HG03045 (cell line): ENCODE measurements around the gene SLC16A10.
"Not testable (repeated sequence)": the region's sequence is repeated elsewhere in the genome, so short reads cannot be mapped to it uniquely, and the experiment has no call there.

Experiments
- ATAC-seq: cut with Tn5 transposase; IDR thresholded peaks from one replicate; pipeline ENCODE4 v1.9.1; 2021; ENCODE audit warnings: mild to moderate bottlenecking, moderate library complexity; ENCODE audit not compliant: unreplicated experiment

The SLC16A10 gene

DNA sequence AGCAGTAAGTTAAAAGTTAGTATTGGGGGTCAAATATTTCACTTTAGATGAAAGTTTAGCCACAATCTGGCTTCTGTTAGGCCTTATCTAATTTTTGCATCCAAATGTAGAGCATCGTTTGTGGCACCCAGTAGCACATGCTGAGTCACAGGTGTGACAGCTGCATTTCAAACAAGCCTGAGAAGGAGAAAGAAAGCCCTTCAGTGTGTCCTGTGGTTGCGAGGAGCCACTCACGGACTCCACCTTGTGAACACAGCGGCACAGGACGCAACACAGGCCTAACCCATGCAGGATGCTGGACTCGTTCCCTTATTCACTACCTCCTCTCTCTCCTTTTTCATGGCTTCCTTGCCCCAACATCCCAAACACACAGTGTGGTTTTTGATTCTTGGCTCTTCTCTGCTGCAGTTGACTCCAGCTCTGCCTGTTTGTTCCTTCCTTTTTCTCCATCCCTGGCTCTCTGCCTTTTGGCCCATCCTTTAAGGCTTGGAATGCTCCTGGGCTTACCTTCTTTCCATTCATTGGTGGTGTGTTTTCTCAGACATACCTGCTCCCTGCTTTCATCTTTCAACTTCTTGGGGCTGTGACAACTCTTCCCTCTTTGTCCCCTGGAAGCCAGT lies 124.2 kb downstream of the SLC16A10 start:
- no peak for ATAC-seq

DNA sequence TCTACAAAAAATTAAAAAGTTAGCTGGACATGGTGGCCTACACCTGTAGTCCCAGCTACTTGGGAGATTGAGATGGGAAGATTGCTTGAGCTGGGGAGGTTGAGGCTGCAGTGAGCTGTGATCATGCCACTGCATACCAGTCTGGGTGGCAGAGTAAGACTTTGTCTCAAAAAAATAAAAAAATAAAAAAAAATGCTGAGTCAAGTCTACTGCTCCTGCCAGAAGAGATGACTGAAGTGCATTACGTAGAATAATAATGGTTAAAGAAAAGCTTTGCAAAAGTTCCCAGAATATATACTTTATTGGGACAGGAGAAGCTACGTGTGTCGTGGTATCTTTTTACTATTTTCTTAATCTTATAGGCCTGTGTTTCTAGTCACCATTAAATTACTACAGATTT lies 125.3 kb downstream of the SLC16A10 start:
- ATAC-seq: no peak

DNA sequence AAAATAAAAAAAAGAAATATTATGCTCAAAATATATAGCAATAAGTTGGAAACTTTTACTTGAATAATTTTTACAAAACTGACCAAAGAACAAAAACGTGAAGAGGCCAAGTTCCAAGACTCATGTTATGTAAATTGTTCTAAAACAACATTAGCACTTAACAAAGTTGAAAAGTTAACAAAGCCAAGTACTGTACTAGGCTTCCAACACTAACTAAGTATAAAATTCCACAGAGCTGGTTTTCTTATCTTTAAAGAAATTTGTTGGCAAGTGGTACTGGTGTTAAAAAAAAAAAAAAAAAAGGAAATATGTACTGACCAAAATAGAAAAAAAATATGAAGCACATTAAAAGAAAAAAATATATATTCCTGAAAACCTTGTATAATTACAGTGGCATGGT lies 127.8 kb downstream of the SLC16A10 start:
- no peak for ATAC-seq

DNA sequence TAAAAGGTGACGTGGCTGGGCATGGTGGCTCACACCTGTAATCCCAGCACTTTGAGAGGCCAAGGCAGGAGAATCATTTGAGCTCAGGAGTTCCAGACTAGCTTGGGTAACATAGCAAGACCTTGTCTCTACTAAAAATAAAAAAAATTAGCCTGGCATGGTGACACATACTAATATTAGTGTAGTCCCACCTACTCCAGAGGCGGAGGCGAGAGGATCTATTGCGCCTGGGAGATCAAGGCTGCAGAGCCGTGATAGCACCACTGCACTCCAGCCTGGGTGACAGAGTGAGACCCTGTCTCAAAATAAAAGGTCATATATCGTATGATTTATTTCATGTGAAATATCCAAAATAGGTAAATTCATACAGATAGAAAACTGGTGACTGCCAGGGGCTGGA lies 132.5 kb downstream of the SLC16A10 start:
- ATAC-seq: no peak

DNA sequence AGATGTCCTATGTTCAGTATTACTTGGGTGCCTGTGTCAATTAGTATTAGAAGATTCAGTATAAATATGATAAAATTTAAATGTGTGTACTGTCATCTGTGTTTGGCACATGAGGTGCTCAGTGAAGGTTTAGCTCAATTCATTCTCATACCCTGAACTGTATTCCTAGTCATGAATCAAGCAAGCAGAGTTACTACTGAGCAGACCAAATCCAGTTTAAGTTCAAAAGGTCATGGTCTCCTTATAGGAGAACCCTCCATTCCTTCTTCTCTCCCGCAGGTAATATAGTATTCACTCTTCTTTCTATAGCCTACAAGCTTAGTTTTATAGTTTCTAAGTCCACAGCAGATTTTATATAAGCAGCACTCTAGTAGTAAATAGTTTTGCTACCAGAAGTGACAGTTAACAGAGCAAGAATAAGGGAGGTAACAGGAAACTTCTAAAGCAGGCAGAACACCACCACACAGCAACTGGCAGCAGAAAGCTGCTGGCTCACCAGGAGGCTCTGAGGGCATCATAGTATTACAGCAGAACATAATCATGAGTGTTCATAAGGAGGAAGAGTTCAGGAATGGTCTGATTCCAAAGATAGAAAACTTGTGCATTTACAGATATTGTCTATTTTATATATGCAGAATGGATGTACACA lies 133.2 kb downstream of the SLC16A10 start:
- no peak for ATAC-seq

DNA sequence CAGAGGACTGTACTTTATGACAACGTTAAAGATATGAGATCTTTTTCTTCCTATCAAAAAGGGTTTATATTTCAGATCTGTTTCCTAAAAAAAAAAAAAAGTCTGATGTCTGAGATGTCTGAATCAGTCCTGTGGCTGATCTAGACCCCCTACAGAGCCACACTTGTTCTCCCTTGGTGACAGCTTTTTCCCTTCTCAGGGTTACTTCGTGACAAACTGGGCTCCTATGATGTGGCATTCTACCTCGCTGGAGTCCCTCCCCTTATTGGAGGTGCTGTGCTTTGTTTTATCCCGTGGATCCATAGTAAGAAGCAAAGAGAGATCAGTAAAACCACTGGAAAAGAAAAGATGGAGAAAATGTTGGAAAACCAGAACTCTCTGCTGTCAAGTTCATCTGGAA lies 134.5 kb downstream of the SLC16A10 start:
- no peak for ATAC-seq

DNA sequence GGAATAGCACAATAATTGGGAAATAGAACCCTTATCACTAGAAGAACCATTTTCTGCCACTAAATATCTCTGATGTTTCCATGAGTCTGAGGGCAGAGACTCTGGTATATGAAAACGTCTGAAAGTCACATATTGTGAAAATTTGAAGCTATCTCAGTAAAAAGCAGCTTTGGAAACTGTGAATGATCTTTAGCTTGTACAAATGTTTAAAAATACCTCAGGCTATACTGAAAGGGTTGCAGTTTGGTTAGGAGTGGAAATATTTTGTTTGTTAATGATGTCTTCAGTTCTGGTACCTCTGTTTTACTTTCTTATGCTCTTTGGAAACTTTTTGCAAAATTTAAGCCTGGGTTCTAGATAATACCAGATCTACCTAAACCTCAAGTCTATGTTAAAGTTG lies 135.0 kb downstream of the SLC16A10 start:
- ATAC-seq: no peak

DNA sequence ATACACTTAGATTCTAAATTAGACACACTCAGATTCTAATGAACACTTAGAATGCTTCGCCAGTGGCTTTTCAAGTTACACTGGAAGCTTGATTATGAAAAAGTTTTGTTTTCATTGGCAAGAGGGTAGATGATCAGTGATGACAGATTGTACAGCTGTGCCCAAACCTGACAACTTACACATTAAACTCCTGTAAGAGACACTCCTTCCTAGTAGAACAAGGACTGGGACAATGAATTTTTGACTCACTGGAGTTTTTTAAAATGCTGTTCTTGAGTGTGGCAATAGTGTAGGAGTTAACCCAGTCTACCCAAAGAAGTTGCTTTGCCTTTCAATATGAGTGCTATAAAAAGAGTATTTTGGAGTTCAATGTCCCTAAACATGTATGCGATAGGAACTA lies 140.8 kb downstream of the SLC16A10 start:
- no peak for ATAC-seq

DNA sequence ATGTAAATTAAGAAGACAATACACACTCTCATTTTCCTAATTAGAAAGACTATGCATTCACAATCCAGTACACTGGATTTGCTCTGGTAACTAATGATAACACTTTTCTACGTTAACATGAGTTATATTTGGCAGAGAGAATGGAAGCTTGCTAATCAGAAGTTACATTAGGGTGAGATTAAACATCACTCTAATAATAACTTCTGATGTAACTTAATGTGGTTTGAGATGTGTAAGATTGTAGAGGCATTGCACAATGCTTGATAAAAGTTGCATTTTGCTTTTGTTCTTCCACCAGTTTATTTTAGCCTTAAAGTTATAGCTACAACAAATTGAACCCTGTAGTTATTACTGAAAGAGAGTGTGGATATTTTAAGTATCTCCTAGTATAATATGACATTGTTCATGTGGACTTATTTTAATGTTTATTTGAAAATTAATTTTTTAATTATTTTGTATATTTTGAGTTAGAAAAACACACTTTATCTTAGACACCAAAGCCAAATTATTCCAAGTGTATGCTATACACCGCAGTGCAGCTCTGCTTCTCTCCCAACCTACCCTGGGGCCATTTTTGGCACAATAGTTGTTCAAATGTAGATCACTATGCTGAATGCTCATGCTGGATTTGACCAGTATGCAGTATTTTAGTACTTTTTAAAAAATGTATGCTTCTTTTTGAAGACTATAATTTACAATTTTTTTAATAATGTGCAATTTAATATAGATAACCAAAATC lies 143.2 kb downstream of the SLC16A10 start:
- ATAC-seq: no peak

DNA sequence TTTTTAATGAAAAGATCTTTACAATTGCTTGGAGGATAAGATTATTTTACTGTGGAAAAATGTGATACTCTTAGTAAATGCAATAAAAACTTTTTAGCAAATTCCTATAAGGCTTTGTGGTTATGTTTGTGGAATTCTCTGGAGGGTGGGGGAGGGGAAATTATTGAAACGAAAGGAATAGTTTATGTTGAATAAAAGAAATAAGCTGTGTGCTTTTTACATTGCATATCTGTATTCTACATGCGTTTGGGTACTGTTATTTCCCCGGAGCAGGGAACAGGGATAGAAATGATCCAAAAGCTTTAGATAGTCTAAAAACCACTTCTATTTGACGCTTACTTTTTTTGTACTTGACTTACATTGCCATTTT lies 143.8 kb downstream of the SLC16A10 start:
- ATAC-seq: no peak

DNA sequence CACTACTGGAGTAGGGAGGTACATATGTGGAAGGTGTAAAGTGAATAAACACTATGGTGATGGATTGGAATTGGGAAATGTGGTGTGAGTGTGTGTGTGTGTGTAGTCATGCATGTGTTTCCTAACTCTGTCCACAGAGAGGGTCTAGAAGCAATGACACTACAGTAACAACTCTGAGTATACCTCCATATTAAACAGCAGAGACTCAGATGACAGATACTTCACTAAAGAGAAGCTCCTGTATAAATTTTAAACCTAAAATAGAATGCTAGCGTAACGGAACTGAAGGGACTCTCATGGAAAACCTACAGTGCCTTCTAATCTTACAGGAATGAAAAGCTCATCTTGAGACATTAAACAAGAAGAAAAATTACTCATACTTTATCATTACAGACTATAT lies 150.5 kb downstream of the SLC16A10 start:
- ATAC-seq: no peak

DNA sequence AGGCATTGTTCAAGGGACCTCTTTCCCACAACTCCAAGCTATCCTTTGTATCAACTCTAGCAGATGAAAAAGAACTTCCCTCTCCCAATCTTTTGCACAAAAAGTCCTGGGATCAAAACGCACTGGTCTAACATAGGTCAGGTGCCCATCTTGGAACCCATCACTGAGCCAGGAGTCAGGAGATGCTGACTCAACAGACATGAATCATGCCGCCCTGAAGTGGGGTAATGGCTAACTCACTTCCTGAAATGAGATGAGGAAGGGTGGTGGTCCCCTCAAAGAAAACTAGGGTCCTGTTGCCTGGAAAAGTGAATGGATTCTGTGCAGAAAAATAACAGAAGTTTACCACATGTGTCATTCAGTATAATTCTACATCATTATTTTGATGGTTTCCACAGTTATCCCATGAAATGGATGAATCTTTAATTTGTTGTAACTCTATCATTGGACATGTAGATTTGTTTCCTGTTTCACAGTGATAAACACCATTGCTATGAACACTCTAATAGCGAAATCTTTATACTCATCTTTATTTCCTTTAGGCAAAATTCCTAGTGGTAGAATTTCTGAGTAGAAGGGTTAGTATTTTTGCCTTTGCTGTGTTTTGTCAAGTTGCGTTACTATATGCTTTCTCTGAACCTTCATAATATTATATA lies 151.3 kb downstream of the SLC16A10 start:
- ATAC-seq: no peak

DNA sequence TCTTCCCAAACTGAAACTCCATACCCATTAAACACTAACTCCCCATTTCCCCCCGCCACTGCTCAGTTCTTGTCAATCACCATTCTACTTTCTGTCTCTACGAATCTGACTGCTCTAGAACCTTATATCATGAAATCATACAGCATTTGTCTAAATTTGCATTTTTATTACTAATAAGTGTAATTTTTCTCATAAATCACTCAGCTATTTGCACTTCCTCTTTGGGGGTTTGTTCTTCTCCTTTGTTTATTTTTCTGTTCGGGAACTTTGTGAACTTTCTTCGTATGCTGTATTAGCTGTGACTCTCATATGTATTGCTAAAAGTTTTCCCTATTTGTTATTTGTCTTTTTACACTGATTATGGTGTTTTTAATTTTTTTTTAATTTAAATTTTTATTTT lies 152.2 kb downstream of the SLC16A10 start:
- ATAC-seq: no peak

DNA sequence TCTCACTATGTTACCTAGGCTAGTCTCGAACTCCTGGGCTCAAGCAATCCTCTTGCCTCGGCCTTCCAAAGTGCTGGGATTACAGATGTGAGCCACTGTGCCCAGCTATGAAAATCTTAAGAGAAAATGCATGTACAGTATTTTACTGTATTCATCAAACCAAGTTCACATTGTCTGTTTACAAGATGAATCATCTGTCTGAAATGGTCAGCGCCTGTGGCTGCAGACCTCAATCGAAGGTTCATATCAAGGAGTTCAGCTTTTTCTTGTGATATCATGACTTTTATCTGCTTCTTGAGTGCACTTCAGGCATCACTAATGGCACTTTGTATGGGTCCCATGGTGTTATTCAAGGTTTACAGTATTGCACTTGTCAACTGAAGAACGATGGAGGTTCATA lies 155.1 kb downstream of the SLC16A10 start:
- ATAC-seq: no peak

DNA sequence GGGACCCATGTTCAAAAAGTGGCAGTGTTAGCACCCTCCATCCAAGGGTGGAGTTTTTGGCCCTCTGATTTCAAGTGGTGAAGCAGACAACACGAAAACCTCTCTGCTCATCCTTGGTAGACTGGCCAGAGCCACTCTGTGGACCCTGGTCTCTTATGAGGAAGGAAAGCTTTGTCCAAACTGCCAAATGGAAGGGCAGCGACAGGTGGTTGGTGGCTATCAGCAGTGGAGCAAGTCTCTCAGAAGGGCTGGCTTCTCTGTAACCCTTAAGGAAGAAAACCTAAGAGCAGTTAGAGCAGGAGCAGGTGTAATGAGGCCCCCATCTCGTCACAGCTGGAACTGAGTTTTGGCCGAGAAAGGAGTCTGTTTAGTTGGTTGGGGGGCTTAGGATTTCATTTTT lies 155.8 kb downstream of the SLC16A10 start:
- no peak for ATAC-seq

DNA sequence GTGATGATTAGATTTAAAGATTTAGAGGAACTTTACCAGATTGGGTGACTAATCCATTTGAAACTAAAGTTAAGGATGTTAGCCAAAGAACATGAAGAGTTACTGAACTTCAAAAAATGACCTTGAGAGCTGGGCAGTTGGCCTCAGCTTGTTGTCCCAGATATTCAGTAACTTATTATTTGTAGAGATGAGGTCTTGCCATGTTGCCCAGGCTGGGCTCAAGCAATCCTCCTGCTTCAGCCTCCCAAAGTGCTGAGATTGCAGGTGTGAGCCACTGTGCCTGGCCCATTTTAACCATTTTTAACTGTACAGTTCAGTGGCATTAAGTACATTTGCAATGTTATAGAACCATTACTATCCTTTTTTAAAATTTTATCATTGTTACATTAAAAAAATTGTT lies 161.5 kb downstream of the SLC16A10 start:
- ATAC-seq: no peak

DNA sequence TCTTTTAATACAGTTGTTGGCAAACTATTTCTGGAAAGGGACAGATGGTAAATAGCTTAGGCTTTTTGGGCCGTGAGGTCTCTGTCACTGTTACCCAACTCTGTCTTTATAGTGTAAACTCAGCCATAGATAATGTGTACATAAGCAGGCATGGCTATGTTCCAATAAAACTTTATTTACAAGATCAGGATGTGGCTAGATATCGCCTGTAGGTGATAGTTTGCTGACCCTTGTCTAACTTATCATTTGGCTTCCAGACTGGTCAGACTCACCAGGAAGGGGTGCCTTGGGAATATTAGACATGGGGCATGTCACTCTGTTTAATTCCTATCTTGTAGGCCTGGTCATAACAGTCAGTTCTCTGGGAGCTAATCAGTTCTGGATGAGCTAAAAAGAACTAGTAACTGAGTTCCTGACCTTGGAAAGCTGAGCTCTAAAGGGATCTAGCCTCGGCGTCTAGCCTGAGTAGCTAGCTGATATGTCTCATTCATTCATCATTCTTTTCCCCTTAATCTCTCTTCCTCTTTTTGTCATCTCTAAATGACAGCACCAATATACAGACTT lies 163.6 kb downstream of the SLC16A10 start:
- ATAC-seq: no peak

DNA sequence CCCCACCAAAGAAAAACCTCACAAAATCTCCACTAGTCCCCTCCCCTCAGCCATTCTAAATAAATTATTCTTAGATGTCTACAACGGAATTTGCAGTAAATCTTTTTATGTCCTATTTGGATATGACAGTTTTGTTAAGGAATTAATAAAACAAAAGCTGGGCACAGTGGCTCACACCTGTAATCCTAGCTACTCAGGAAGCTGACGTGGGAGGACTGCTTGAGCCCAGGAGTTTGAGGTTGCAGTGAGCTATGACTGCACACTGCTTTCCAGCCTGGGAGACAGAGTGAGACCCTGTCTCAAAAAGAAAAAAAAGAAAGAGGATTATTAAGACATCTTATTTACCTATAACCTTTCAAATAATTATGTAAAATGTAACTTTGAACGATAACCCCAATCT lies 165.4 kb downstream of the SLC16A10 start:
- no peak for ATAC-seq

DNA sequence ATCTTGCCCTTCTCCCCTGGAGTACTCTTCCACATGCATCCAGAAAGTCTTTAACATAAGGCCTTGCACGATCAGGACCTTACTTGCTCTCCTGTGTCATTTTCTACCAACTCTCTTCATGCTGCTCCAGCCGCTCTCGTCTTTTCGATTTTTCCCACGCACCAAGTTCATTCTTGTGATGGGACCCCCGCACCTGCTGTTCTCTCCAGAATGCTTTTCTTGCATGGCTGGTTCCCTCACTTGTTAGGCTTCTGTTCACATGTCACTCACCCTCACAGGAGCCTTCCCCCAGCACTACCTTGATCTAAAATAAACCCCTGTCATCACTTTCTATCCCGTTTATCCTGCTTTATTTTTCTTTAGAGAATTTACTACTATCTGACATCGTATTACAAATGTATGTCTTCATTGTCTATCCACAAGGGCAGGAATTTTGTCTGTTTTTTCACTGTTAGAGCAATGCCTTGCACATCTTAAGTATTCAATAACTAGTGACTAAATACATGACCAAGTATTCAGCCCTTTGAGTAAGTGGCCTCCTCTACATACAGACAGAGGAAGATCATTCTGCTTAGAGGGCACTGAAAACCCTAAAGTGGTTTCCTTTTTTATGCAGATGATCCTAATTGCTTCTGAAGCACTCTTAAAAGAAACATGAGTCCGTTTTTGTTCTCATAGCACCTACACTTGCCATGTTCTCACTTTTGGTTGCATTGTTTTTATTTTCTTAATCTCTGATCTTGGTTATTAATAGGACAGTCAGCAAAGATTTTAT lies 166.9 kb downstream of the SLC16A10 start:
- ATAC-seq: no peak

DNA sequence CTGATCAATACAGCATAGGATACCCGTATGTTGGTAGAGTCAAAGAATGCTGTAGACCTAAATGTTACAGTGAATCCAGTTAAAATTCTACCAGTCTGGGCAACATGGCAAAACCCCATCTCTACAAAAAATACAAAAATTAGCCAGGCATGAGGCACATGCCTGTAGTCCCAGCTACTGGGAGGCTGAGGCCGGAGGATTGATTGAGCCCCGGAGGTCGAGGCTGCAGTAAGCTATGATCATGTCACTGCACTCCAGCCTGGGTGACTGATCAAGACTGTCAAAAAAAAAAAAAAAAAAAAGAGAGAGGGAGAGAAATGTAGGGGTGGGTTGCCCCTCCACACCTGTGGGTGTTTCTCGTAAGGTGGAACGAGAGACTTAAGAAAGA lies 167.5 kb downstream of the SLC16A10 start:
- no peak for ATAC-seq

DNA sequence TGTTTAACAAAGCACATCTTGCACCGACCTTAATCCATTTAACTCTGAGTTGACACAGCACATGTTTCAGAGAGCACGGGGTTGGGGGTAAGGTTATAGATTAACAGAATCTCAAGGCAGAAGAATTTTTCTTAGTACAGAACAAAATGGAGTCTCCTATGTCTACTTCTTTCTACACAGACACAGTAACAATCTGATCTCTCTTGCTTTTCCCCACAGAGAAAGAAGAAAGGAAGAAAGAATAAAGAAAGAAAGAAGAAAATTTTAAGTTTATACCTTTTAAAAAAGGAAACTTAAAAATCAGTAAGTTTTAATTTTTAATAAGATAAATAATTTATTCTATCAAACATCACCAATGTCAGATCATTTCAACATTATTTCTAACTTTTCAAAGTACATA lies 168.5 kb downstream of the SLC16A10 start:
- ATAC-seq: not testable (repeated sequence)
